Stimulated activated CD8-positive, alpha-beta memory T cell treated with anti-CD3 and anti-CD28 coated beads, Interleukin-12 subunit alpha, Interleukin-12 subunit beta, amount 100 ng/mL, for 1 hour (primary cell): ENCODE results near the gene UST.
"Not testable (repeated sequence)": the region's sequence is repeated elsewhere in the genome, so short reads cannot be mapped to it uniquely, and the experiment has no call there.

Source experiments
- DNase-seq: peaks from one replicate; pipeline ENCODE4 v3.0.0-alpha.2; 2020; ENCODE audit warnings: low read depth

Gene UST

DNA sequence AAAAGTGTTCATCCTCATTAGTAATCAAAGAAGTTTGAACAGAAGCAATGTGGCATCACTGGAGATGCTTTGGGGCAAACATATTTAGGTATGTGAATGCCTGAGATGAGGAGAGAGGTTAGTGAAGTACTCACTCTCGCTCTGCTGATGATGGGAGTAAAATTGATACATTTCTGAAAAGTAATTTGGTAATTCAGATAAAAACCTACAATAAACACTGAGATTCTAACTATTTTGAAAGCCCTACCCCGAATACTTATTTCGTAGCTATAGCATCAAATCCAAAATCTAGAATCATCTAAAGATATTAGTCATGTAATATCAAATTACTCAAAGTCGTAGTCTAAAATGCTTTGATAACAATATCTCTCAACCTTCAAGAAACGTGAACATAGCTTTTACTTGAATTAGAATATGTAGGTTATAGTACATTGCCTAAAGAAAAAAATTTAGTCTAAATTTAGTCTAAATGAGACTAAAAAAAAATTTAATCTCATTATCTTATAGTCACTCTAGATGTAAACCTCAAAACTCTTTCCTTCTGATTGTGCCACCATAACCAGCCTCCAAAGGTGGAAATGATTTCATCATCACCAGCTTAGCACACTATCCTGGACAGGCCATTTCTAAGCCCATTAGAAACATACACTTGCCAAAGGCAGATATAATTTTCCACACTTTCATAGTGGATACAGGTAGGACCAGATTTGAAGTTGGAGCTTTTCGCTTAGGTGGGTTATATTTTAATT, 338.2 kb downstream of the UST start:
- no peak for DNase-seq

DNA sequence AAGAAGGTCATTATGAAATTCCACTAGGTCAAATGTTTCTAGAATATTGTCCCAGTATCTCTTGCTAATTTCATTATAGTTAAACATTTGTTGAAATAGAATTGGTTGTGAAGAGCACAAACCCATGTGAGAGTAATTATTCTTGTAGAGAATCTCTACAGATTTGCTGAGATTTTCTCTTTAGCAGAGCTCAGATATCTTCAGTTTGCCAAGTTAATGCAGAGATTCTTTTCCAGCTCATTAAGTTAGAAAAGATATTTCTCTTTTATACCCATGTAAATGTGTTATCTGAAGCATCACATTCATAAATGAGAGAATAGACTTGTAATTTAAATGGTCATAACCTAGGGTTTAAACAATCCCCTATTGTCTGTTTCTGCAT, 338.7 kb downstream of the UST start:
- no peak for DNase-seq

DNA sequence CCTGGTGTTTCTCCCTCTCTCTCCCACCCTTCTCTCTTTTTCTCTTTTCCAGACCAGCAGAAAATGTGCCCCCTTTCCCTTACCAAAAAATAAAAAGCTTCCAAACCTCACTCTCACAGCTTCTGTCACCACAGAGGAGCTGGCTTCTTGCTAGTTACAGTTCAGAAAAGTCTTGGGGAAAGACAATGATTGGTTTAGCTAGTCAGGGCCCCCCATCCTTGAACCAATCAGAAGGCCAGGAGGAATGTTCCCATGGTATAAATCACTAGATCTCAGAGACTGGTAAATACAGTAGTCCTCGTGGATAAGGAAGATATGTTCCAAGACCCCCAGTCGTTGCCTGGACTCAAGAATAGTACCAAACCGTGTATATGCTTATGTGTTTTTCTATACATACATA, 339.5 kb downstream of the UST start:
- no peak for DNase-seq

DNA sequence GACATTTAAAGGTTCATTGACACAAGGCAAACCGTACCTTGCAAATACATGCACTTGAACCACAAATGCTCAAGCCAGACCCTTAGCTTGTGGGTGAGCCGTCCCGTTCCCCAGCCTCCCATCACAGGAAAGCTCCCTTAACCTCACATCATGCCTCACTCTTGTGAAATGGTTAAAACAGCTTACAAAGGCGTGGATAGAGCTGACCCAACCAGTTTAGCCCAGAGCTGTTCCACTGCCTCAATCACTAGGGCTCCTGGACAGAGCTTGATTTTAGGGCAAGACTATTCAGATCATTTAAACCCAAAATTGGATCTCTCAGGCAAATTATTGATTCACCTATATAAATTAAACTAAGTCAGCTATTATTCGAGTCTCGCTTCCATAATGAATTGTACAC, 341.1 kb downstream of the UST start:
- no peak for DNase-seq

DNA sequence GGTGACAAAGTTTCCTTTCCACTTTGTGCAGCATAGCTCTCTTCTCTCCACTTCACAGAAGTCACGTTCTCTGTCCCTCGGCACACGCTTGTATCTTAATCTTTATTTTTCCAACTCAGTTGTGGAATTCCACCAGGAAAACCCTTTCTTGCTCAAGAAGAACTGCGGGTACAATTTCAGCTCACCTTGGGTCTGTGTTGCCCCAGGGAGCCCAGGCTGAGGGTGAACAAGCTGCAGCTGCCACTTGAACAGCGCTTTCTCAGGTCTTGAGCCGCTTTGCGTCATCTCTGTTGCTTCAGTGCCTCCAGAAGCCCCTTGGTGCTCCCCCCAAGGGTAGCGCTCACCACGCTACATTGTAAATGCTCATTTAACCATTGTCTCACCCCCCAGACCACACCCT, 341.5 kb downstream of the UST start:
- DNase-seq, result no peak

DNA sequence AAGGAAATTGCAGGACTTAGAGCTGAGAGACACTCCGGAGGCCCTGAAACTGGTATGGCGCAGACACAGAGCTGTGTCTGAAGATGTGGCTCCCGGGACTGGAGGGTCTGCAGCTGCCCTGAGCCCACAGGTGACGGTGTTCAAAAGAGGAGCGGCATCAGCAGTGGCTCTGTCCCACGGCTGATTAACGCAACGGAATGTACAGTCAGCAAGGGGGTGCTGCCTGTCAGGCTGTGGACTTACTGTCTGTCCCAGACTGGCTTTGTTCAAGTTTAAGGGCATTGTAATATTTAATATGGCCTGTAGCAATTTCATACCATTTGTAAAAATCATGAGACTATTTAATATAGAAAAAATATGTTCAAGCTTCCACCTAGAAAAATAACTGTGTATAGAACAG, 342.7 kb downstream of the UST start:
- DNase-seq, result no peak

DNA sequence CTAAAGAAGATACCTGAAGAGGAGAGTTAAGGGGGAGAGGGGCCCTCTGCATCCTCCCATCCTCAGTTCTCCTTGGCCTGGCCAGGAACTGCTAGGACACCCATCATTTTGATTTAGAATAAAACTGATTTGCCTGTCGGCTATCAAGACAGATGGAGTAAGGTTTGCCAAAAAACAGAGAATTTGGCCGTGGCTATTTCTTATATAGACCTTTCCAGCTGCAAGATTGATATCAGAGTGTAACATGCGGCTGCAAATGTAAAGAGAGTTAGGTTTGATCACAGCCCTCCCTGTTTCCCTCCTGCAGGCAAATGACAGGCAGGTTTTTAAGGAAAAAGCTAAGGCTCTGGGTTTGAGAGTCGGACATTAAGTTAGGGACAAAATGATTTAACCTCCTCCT, 344.1 kb downstream of the UST start:
- DNase-seq, result no peak

DNA sequence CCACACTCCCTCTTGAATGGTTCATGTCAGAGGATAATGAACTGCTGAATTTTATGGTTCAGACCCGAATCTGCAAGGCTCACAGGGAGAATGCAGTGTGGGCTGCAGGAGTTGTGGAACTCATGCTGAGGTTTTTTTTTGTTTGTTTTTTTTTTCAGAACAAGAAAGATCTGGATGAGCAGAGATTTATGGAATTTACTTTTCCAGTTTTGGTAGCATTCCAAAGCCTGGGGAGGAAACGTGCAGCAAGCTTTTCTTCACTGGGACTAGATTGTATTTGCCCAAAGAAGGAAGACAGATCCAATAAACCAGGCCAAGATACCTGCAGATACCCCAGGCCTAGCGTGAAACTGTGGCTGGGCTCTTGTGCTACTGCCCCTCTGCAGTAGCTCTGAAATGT, 346.8 kb downstream of the UST start:
- no peak for DNase-seq

DNA sequence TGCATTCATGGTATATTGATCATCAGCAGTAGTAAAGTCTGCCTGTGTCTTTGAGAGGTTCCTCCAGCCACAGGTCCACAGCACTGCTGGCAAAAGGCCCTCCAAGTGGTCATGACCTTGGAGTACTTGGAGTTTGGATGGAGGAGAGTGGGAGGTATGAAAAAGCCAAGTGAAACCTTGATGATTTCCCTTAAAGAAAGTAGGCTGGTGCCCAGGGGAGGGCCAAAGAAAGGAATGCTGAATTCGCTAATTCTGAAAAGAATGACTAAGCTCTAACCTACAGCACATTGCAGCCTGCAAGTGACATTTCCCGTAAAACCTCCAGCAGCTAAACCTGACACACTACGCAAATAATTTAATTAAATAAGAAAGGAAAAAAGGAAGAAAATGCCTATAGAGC, 347.3 kb downstream of the UST start:
- no peak for DNase-seq

DNA sequence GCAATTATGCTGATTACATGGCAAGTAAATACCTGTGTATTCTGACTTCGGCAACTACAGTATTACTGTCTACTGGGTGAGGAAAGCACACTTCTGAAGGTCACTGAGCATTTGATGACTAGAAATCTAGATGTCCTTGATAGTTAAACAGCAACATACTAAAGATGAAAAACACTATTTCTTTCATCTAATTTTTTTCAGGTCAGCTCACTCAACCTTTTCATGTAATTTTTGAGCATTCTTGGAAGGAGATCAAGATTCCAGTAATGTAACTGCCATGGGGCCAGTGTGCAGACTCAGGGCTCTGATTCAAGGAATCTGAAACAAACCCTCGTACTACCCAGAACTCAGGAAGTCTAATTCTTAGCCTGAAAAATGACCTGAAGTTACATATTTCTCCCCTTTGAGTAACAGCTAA, 348.1 kb downstream of the UST start:
- no peak for DNase-seq

DNA sequence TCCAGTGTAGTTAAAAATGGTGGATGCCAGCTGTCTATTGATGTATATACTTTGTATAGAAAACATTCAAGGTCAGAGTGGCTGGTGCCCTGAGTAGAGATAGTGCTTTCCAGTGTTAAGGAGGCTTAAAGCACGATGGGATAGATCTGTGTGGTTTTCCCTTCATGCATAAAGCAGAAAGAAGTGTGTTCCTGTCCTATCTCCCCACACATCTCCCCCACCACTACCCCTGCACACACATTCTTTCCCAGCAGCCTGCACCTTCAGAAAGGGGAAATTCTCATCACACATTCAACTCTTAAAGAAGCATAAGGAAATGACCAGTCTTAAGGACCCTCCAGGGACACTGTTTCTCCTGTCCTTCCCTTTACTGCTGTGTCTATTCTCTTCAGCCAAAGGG, 349.0 kb downstream of the UST start:
- DNase-seq, result no peak

DNA sequence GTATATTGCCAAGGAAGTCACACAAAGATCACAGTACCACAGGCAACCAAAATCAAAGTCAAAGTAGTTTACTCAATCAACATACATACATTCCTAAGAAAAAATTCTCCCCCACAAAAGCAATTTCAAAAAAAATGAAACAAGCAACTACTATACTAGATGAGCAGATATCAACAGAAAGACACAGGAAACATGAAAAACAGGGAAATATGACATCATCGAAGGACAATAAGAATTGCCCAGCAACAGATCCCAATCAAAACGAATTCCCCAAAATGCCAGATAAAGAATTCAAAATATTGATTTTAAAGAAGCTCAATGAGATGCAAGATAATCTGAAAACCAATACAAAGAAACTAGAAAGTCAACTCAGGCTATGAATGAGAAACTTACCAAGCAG, 351.0 kb downstream of the UST start:
- no peak for DNase-seq

DNA sequence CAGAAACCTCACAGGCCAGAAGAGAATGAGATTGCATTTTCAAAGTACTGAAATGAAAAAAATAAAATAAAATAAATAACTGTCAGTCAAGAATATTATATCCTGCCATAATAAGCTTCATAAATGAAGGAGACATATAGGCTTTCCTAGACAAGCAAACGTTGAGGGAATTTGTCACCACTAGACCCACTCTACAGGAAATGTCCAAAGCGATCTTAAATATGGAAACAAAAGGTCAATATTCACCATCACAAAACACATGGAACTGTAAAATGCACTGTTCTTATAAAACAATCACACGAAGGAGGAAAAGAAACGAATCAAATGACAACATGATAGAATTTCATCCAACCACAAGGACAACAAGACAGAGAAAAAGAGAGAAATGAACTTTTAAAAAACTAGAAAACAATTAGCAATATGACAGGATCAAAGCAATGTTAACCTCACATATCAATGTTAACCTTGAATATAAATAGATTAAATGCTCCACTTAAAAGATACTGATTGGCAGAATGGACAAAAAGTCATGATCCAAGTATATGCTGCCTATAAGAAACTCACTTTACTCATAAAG, 352.0 kb downstream of the UST start:
- no peak for DNase-seq

DNA sequence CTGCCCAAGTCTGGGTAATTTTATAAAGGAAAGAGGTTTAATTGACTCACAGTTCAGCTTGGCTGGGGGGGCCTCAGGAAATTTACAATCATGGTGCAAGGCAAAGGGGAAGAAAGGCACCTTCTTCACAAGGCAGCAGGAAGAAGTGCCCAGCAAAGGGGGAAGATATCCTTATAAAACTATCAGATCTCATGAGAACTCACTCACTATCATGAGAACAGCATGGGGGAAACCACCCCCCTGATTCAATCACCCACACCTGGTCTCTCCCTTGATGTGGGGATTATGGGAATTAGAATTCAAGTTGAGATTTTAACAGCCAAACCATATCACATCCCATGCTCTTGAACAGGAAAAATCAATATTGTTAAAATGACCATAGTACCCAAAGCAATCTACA, 355.5 kb downstream of the UST start:
- no peak for DNase-seq

DNA sequence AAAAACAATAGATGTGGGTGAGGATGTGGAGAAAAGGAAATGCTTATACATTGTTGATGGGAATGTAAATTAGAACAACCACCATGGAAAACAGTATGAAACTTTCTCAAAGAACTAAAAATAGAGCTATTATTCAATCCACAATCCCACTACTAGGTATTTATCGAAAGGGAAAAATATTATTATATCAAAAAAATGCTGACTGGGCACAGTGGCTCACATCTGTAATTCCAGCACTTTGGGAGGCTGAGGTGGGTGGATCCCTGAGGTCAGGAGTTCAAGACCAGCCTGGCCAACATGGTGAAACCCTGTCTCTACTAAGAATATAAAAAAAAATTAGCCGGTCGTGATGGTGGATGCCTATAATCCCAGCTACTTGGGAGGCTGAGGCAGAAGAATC, 357.1 kb downstream of the UST start:
- DNase-seq, result not testable (repeated sequence)

DNA sequence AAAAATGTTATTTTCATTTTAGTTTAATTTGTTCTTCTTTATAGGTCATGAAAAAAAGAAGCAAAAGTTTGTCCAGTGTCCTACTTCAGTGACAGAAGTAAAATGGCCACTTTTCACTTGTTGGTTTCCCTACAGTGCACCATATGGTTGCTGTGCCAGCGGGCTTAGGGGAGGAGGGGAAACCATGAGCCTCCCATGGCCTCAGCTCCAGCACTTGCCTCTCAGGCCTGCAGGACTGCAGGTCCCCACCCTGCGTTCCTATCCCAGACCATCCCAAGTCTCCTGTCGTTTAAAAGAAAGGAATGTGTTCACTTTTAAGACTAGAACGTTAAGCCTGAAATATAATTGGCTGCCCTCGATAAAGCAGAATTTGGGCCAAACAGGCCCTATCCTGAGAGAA, 360.7 kb downstream of the UST start:
- DNase-seq, result no peak

DNA sequence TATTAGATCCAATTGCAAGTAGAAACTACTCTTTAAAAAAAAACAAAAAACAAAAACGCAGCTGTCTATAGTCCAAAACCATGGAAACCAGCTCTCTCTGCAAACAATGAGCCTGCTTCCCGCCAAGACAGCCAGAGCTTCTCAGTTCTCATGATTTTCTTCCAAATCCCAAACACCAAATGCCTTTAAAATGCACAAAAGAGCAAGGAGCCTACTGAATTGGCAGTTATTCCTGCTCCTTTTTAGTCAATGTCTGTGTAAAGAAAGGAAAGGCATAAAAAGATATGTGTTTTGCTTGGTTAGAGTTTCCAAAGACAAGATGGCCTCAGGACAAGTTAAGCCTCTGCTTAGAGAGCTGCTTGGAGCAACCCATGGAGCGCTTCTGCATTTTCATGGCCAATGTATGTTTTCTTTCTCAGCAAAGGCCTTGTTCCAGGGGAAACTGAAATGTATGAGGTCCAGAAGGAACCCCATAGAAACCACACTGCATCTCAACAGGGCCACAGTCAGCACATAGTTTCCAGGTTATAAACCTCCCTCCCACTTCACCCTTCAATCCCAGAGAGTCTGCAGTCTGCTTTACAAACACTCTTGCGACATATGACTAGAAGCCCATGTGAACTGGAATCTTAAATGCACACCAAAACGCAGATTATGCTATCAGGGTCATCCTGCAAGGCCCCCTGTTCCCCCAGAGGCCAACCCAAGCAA, 361.4 kb downstream of the UST start:
- no peak for DNase-seq

DNA sequence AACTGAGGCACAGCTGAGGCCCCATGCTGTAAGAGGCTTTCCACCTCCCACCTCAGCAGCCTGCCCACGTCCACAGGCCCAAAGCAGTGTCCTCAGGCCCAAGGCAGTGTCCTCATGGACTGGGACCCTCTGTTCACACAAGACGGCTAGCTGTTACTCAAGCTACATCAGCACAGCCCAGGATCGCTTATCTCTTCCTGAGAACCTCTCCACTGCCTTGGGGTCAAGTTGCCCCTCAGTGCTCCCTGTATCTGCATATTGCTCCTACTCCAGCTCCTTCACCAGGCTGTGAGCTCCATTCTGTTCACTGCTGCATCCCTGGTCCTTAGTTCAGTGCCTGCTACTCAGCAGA, 361.9 kb downstream of the UST start:
- DNase-seq, result no peak

DNA sequence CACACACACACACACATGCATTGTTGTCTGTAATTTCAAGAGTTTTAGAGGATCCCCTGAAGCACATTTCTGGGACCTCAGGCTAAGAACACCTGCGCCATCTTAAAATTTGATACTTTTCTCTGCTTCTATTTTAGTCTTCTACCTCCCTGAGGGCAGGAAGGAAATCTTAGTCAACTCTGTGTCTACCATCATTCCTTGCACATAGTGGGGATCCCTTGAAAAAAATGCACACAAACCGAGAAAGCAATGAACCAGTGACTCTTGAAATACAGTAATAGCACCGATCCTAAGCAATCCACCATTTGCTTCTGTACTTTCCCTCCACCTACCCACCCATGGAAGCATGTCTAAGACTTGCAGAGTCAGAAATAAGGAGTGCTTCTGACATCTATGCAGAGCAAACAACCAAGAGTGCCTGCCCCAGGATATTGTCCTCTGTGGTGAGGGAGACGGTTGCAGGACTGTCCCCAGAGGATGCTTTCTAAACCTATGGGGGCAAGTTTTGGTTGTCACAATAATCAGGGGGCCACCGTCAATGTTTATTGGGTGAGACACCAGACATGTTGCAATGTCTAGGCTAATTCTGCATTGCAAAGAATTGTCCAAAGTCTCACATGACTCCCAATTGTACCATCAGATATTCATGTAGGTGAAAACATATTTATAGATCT, 362.7 kb downstream of the UST start:
- no peak for DNase-seq

DNA sequence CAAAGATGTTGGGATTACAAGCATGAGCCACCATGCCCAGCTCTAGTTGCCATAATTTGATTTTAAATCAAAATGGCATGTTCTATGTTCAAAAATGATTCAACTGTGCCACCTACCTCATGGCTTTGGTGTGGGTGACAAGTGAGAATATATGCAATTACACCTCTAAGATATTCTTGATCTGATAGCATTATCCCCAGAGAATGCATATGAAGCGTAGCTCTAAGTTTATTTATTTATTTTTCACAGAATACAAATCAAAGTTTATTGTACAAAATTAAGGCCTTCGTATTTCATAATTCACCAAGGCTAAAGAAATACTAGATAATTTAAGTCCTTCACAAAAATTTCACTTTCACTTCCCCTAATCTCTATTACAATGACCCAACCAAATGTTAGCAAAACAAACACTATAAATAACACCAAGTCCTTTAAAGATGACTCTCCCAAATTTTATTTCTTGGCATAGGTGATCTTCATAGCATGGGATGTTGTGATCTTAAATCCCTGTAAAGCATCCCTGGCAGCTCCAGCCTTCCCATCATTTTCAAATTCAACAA, 364.8 kb downstream of the UST start:
- DNase-seq, result no peak

DNA sequence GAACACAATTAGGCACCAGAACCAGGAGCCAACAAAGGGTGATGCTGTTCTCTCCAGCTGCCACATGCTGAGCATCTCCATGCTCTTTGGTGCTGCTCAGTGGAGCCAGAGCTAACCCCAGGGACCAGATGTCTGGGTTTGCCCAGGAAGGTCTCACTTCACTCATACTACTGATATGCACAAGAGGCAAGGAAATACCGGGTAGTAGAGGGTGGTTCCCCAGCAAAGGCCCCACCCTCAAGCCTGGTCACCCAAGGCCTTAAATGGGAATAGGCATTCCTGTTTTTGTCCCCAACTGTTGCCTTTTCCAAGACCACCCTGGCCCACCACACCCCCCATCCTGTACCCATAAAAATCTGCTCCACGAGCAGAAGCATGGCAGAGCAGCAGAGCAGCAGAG, 366.1 kb downstream of the UST start:
- DNase-seq, result no peak

DNA sequence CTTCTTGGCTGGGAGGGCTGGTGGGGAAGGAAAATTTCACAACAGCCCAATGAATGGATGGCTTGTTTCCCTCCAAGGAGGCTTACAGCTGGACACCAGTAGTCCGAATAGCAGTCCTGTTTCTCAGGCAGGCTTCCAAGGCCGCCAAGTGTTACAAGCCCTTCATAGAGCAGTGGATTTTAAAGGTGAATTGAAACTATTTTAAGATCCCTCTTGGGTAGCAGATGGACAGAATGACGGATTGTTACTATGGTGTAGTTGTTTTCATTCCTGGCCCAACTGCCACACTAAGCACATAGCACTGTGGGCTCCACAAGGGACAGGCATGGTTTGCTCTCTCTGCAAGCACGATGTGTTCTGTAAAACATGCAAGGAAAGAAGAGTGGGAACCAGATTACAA, 367.3 kb downstream of the UST start:
- no peak for DNase-seq
